BLaER1 treated with 17β-estradiol and CSF1 and Interleukin-3, amounts not matched to agents 10 nM and 100 nM (cell line): ENCODE results near the gene FBXL22.

Source experiments
- H3K27ac ChIP-seq, 11 experiments: shearing (Covaris generic); formaldehyde crosslinking; 2 replicates each; pipeline ENCODE4 v1.8.1; 2022
- H3K27me3 ChIP-seq, 11 experiments: shearing (Covaris generic); formaldehyde crosslinking; 2 replicates each; pipeline ENCODE4 v1.8.1; 2022
- H3K36me3 ChIP-seq, 11 experiments: shearing (Covaris generic); formaldehyde crosslinking; 2 replicates each; pipeline ENCODE4 v1.8.1; 2022
- H3K4me1 ChIP-seq, 10 experiments: shearing (Covaris generic); formaldehyde crosslinking; 2 replicates each; pipeline ENCODE4 v1.8.1; 2022
- H3K4me2 ChIP-seq, 11 experiments: shearing (Covaris generic); formaldehyde crosslinking; 2 replicates each; pipeline ENCODE4 v1.8.1; 2022
- H3K4me3 ChIP-seq, 10 experiments: shearing (Covaris generic); formaldehyde crosslinking; 2 replicates each; pipeline ENCODE4 v1.8.1; 2022
- H3K9ac ChIP-seq, 11 experiments: shearing (Covaris generic); formaldehyde crosslinking; 2 replicates each; pipeline ENCODE4 v1.8.1; 2022
- H3K9me3 ChIP-seq, 11 experiments: shearing (Covaris generic); formaldehyde crosslinking; replicated peaks in 1 of 11; 2 replicates each; pipeline ENCODE4 v1.8.1; 2022
- H4K20me1 ChIP-seq, 11 experiments: shearing (Covaris generic); formaldehyde crosslinking; 2 replicates each; pipeline ENCODE4 v1.8.1; 2022
- Cebpa-rat ChIP-seq, 11 experiments: shearing (Covaris generic); IDR thresholded peaks; 2 replicates each; pipeline ENCODE4 v1.8.1; 2022

FBXL22 gene

DNA sequence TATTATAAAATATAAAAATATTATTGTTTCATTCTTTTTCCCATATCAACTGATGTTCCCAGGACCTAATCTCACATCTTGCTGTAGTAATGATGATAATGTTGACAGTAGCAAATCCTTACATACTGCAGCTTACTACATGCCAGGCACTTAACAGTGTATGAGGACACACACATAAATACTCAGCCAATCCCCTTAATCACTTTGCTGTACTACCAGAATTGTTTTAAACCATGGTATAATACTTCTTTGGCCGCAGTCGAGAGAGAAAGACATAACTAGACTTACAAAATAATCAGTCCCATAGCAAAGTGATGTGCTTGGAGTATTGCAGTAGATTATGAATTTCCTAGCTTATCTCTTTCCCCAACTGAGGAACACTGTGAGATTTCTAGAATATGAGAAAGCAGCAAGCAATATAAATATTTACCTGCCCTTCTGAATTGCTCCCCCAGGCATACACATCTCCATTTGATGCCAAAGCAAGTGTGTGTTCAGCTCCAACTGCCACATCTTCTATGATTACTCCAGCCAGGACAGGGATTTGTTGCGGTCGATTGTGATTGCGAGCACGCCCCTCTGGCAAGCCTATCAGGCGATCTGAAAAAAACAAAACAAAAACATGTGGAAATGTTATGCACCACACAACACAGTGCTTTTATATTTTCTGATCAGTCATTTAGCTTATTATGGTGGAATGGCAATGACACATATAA, 33.0 kb downstream of the FBXL22 start:
- no peak for TF ChIP-seq Cebpa-rat (IDR thresholded peaks at IDR 0.05)
- Histone ChIP-seq H3K36me3 (peaks cover 98 to 100% (median 99%) of the 10 kb centered on the region in 11 experiments), H3K9ac (no peak overlapping the region), H3K4me2 (no peak overlapping the region), H4K20me1 (no peaks in the 10 kb centered on the region), H3K4me3 (no peak overlapping the region), H3K9me3 (no peaks in the 10 kb centered on the region), H3K4me1 (peaks cover 0 to 6% (median 0%) of the 10 kb centered on the region in 10 experiments; a peak in 3 of 20 replicates), H3K27ac (no peak overlapping the region), H3K27me3 (no peaks in the 10 kb centered on the region)

DNA sequence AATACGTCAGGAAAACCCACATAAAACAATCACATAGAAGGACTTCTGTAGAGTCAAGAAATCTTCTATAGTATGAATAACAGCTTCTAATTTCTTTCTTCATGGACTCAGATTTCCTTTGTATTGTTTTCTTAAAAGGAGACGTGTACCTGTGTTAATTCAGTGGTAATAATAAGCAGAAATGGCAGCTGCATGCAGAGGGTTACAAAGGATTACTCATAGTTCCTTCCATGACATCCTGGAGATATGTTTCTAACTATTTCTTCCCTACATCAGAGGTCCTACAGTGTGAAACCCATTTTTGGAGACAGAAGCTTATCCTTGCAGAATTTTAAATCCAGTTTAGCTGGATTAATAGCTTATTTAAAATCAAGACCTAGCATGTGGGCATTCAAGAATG, 36.1 kb downstream of the FBXL22 start:
- Histone ChIP-seq H3K4me1 (peaks cover 0 to 4% (median 0%) of the 10 kb centered on the region in 10 experiments; a peak in 3 of 20 replicates), H3K36me3 (peaks cover 96 to 100% (median 99%) of the 10 kb centered on the region in 11 experiments)
- no peak for TF ChIP-seq Cebpa-rat (IDR thresholded peaks at IDR 0.05)

DNA sequence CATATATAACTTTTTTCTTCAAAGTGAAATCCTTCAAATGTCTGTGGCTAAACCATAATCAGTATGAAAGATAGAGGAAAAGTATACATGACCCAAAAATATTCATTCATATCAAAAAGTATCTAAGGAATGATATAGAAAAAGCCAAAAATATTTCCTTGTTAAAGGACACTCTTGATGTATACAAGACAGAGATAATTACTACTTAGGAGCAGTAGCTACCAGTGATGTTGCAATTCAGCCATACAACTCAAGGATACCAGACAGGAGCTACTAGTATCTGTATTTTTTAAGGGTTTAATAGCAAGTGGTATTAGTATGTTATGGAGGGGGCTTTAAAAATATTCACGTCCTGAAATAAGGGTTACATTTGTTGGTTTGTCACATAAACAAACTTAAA, 37.0 kb downstream of the FBXL22 start:
- Histone ChIP-seq H3K9me3 (no peaks in the 10 kb centered on the region), H3K36me3 (peaks cover 96 to 100% (median 99%) of the 10 kb centered on the region in 11 experiments), H3K27ac (no peak overlapping the region), H3K4me3 (no peak overlapping the region), H3K9ac (no peak overlapping the region), H3K4me1 (no peaks in the 10 kb centered on the region), H3K27me3 (no peaks in the 10 kb centered on the region), H3K4me2 (no peak overlapping the region), H4K20me1 (no peaks in the 10 kb centered on the region)
- TF ChIP-seq Cebpa-rat (IDR thresholded peaks at IDR 0.05): no peak

More for the DNA sequence above, 36.1 kb downstream of the FBXL22 start:
- H3K4me2 ChIP-seq: no peak overlapping the region
- H4K20me1 ChIP-seq: no peaks in the 10 kb centered on the region
- H3K27ac ChIP-seq: no peak overlapping the region
- H3K27me3 ChIP-seq: no peaks in the 10 kb centered on the region
- H3K4me3 ChIP-seq: no peak overlapping the region
- H3K9ac ChIP-seq: no peak overlapping the region
- H3K9me3 ChIP-seq: no peaks in the 10 kb centered on the region

DNA sequence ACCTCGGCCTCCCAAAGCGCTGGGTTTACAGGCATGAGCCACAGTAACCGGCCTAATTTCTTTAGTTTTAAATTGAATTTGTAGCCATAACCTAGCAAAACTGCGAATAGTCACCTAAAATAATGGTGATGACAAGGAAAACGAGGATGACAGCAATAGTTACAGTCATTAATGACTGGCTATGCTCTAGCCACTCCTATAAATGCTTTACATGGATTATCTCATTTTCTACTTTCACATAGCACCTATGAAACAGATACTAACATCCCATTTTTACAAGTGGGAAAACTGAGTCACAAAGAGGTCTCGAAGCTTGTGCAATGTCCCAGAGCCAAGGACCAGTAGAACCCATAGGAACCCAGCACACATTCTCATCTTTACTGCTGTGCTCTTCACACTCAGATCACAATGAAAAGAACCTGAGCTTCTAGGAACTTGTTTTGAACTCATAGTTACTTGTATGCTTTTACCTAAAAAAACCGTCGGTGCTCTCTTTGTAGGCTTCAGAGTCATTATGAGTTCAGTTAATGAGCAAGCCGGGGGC, 39.4 kb downstream of the FBXL22 start:
- no peaks in the 10 kb centered on the region for H3K4me1 ChIP-seq
- H3K27ac ChIP-seq: no peak overlapping the region
- no peaks in the 10 kb centered on the region for H3K27me3 ChIP-seq
- no peak for TF ChIP-seq Cebpa-rat (IDR thresholded peaks at IDR 0.05)
- no peak overlapping the region for H3K9ac ChIP-seq
- no peak overlapping the region for H3K4me3 ChIP-seq
- H3K4me2 ChIP-seq: no peak overlapping the region
- no peaks in the 10 kb centered on the region for H4K20me1 ChIP-seq
- H3K36me3 ChIP-seq: peaks cover 96 to 100% (median 98%) of the 10 kb centered on the region in 11 experiments
- H3K9me3 ChIP-seq: no peaks in the 10 kb centered on the region

DNA sequence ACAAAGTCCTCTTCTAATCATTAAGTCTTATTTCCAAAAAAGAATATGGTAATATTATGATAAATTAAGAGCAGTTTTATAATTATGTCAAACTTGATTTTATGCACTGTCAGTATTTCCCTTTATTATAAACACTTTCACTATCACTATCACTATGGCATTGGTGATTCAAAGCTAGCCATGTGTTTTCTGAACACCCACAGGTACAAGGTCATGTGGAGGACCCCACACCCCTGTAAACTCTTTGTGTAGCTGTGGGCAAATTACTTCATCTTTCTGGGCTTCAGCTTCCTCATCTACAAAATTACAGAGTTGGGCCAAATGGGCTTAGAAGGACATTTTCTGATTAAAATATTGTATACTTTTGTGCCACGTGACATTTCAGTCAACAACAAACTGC, 41.7 kb downstream of the FBXL22 start:
- Histone ChIP-seq H3K9me3 (no peaks in the 10 kb centered on the region), H3K36me3 (peaks cover 95 to 100% (median 97%) of the 10 kb centered on the region in 11 experiments), H3K27me3 (no peaks in the 10 kb centered on the region), H3K27ac (no peak overlapping the region), H3K4me3 (no peak overlapping the region), H3K9ac (no peak overlapping the region), H3K4me1 (no peaks in the 10 kb centered on the region), H4K20me1 (no peaks in the 10 kb centered on the region), H3K4me2 (no peak overlapping the region)
- no peak for TF ChIP-seq Cebpa-rat (IDR thresholded peaks at IDR 0.05)

DNA sequence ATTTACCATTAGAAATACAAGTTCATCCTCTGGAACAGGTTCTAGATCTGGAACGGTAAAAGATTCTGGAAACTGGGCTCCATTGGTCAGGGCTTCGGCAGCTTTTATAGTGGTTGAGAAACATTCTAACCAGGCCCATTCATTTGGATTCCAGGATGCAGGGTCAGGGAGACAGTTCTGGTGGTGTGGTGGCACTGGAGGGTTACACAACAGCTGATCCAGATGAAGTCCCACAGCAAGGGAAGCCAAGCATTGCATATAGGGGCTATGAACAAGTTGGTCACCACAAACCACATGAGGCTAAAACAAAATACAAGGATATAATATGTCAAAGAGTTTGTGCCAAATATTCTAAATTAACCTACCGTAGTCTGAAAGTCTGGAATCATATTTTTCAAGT, 43.0 kb downstream of the FBXL22 start:
- Histone ChIP-seq H3K9me3 (no peaks in the 10 kb centered on the region), H3K4me3 (no peak overlapping the region), H3K9ac (no peak overlapping the region), H3K27ac (no peak overlapping the region), H3K4me2 (no peak overlapping the region), H3K27me3 (no peaks in the 10 kb centered on the region), H3K4me1 (no peaks in the 10 kb centered on the region), H3K36me3 (peaks cover 95 to 100% (median 97%) of the 10 kb centered on the region in 11 experiments), H4K20me1 (no peaks in the 10 kb centered on the region)
- no peak for TF ChIP-seq Cebpa-rat (IDR thresholded peaks at IDR 0.05)
